Kidney (tissue), 14 donors: Measurements from ENCODE around the gene CACNA1F. TPM values are rescaled to one million over a fixed set of nuclear protein-coding genes. Genes with fewer than 3 reads are reported as not detected.

Experiments used
- DNase-seq, 5 donors: peaks; one replicate each; pipeline ENCODE4 v3.0.0-alpha.2; 2013 to 2020
- FAIRE-seq: peaks from 2 replicates; lab custom pipeline; 2012; peaks lifted over from hg19 to GRCh38; lab: Jason Lieb, UNC
- H3K27ac ChIP-seq, 2 donors: one replicate each; pipeline ENCODE4 v1.7.0; 2013; ENCODE audit warnings: low read depth in 2 of 2, low read length in 2 of 2, inconsistent platforms in 1 of 2
- H3K27me3 ChIP-seq: one replicate; pipeline ENCODE4 v1.7.1; 2013; ENCODE audit warnings: low read length, inconsistent platforms; ENCODE audit not compliant: control insufficient read depth, insufficient read depth
- H3K36me3 ChIP-seq, 3 donors: one replicate each; pipeline versions ENCODE4 v1.7.0 to v1.7.1; 2013; ENCODE audit warnings: low read length in 3 of 3, control low read depth in 1 of 3, inconsistent platforms in 1 of 3; ENCODE audit not compliant: insufficient read depth in 3 of 3, control insufficient read depth in 2 of 3
- H3K4me1 ChIP-seq, 3 donors: one replicate each; pipeline versions ENCODE4 v1.7.0 to v1.7.1; 2013; ENCODE audit warnings: low read length in 3 of 3, inconsistent platforms in 1 of 3, low read depth in 1 of 3; ENCODE audit not compliant: control insufficient read depth in 2 of 3, insufficient read depth in 2 of 3
- H3K4me3 ChIP-seq, 3 donors: one replicate each; pipeline versions ENCODE4 v1.7.0 to v1.8.1; 2013; ENCODE audit warnings: low read length in 3 of 3, control low read depth in 1 of 3, inconsistent platforms in 1 of 3
- H3K9ac ChIP-seq, 3 donors: one replicate each; pipeline versions ENCODE4 v1.7.0 to v1.7.1; 2013; ENCODE audit warnings: low read length in 3 of 3, control low read depth in 1 of 3, inconsistent platforms in 1 of 3
- H3K9me3 ChIP-seq, 3 donors: one replicate each; pipeline versions ENCODE4 v1.7.0 to v1.7.1; 2013; ENCODE audit warnings: low read length in 3 of 3, control low read depth in 1 of 3, inconsistent platforms in 1 of 3; ENCODE audit not compliant: control insufficient read depth in 2 of 3, insufficient read depth in 1 of 3
- CTCF ChIP-seq: IDR thresholded peaks from 3 replicates; pipeline ENCODE4 v1.5.1; 2012; ENCODE audit warnings: mild to moderate bottlenecking, moderate library complexity, borderline replicate concordance; ENCODE audit not compliant: insufficient read depth; ENCODE audit errors: extremely low read depth
- intact Hi-C: fragments of 100-400 bp; cut with DNase I; formaldehyde crosslinking; loops from one replicate; pipeline ENCODE4 v1.11.1; 2022
- polyA plus RNA-seq: library from polyadenylated mRNA; stranded (reverse); fragments of 350-450 nt; fragmentation: Illumina TruSeq; extraction: RNeasy Lipid Tissue Mini Kit (QIAGEN cat#74804); gene quantifications from one replicate; pipeline ENCODE4 v1.2.3, GENCODE V29; 2014; ENCODE audit warnings: low read depth, low replicate concordance; ENCODE audit not compliant: insufficient read depth
- total RNA-seq: library from RNA; stranded (reverse); fragmentation: NEBNext Ultra II Directional; extraction: Animal tissue kit (Norgen Biotek cat#: 25700); gene quantifications from one replicate; pipeline ENCODE4 v1.2.1, GENCODE V29; 2021
- donor health status: control.
- donor health status: control.
- donor health status: control.
- donor health status: control.
- donor health status: control.
- donor health status: DM: yes; HTN: yes; CAD: no.
- donor health status: Normal renal cell carcinoma (clear cell type).

CACNA1F gene
- total and polyA plus RNA-seq, 2 donors from 2014 or later = 0.15 to 0.25 TPM

GRCh38 chrX:49206543-49206942, 26.6 kb downstream of the CACNA1F start:
- DNase-seq = no peak
- Histone ChIP-seq H3K4me1 (no peaks in the 10 kb centered on the region), H3K4me3 (no peak overlapping the region), H3K9me3 (no peaks in the 10 kb centered on the region), H3K36me3 (no peaks in the 10 kb centered on the region), H3K9ac (no peak overlapping the region), H3K27ac (no peak overlapping the region), H3K27me3 (no peaks in the 10 kb centered on the region)
- no peak for TF ChIP-seq CTCF
- no peak for FAIRE-seq
- intact Hi-C loops = no loop called here

- FAIRE-seq = no peak
- Histone ChIP-seq H3K4me3 (no peak overlapping the region), H3K9me3 (no peaks in the 10 kb centered on the region), H3K4me1 (no peaks in the 10 kb centered on the region), H3K9ac (no peak overlapping the region), H3K27ac (no peak overlapping the region), H3K27me3 (no peaks in the 10 kb centered on the region), H3K36me3 (no peaks in the 10 kb centered on the region)
- no peak for TF ChIP-seq CTCF
- DNase-seq = no peak
- intact Hi-C loops = no loop called here
Measured at GRCh38 chrX:49205443-49205842, 27.7 kb downstream of the CACNA1F start.

GRCh38 chrX:49204709-49205108, 28.4 kb downstream of the CACNA1F start:
- intact Hi-C loops = no loop called here
- Histone ChIP-seq H3K9ac (no peak overlapping the region), H3K4me3 (no peak overlapping the region), H3K27ac (no peak overlapping the region), H3K4me1 (no peaks in the 10 kb centered on the region), H3K36me3 (no peaks in the 10 kb centered on the region), H3K27me3 (no peaks in the 10 kb centered on the region), H3K9me3 (no peaks in the 10 kb centered on the region)
- FAIRE-seq (no peak), DNase-seq (no peak)
- no peak for TF ChIP-seq CTCF

- Histone ChIP-seq H3K9me3 (no peaks in the 10 kb centered on the region), H3K36me3 (no peaks in the 10 kb centered on the region), H3K27me3 (no peaks in the 10 kb centered on the region), H3K4me1 (no peaks in the 10 kb centered on the region), H3K9ac (no peak overlapping the region), H3K4me3 (no peak overlapping the region), H3K27ac (no peak overlapping the region)
- DNase-seq (no peak), FAIRE-seq (no peak)
- no peak for TF ChIP-seq CTCF
- intact Hi-C loops = no loop called here
Measured at GRCh38 chrX:49204017-49204416, 29.1 kb downstream of the CACNA1F start.
